ENCODE results near the gene S100Z. TPM values are rescaled to one million over a fixed set of nuclear protein-coding genes. Genes with fewer than 3 reads are reported as not detected.

S100Z gene
- total RNA-seq, 1 donor, result not detected

- no peak overlapping the region for H3K4me3 ChIP-seq (ENCODE audit: low read depth, low read length)
- DNase-seq (ENCODE audit: low read depth), result no peak
- TF ChIP-seq CTCF (IDR thresholded peaks at IDR 0.05; ENCODE audit: insufficient read depth, low read depth, low read length), result no peak
Measured at GRCh38 chr5:76964060-76964459, 114.2 kb downstream of the S100Z start.

Small RNA genes within 50 kb of the gene (small RNA-seq; reads per million reads assigned to genes)
- not detected for gene RN7SL208P
- gene RNU6ATAC36P, result not detected

Other genes with a start within 250 kb of the S100Z start
- 29.8 and 43.2 TPM in 2 replicates for gene F2RL2, start 226.6 kb upstream of the S100Z start, total RNA-seq
- gene F2R, start 133.9 kb upstream of the S100Z start, total RNA-seq, result 117 and 144 TPM in 2 replicates
- 26.3 and 69.9 TPM in 2 replicates for gene F2RL1, start 31.0 kb upstream of the S100Z start, total RNA-seq
- gene CRHBP, start 103.0 kb downstream of the S100Z start, total RNA-seq, result not detected in 2 replicates
- gene AGGF1, start 180.4 kb downstream of the S100Z start, total RNA-seq, result 19.0 and 20.0 TPM in 2 replicates
- 1.3 and 2.6 TPM in 2 replicates for gene ZBED3, start 237.3 kb downstream of the S100Z start, total RNA-seq

Data from fibroblast of villous mesenchyme (primary cell).